Activated T-helper 9 cell treated with anti-CD3 and anti-CD28 coated beads, Interleukin-2, amount 50 U/mL, for 16 hours (primary cell): ENCODE data around the gene SETD7.

Experiments used
- DNase-seq: peaks from one replicate; pipeline ENCODE4 v3.0.0-alpha.2; 2020; ENCODE audit warnings: low read depth

The SETD7 gene

GRCh38 chr4:139550724-139551429, 5.1 kb downstream of the SETD7 start:
- DNase-seq: no peak

GRCh38 chr4:139547979-139548378, 8.0 kb downstream of the SETD7 start:
- DNase-seq: no peak

- no peak for DNase-seq
Observed at GRCh38 chr4:139540632-139541031, 15.4 kb downstream of the SETD7 start.

- DNase-seq: no peak
Observed at GRCh38 chr4:139540161-139540560, 15.9 kb downstream of the SETD7 start.

- no peak for DNase-seq
Observed at GRCh38 chr4:139537292-139537691, 18.7 kb downstream of the SETD7 start.

- no peak for DNase-seq
Observed at GRCh38 chr4:139535871-139536234, 20.2 kb downstream of the SETD7 start.

GRCh38 chr4:139535228-139535870, 20.7 kb downstream of the SETD7 start:
- no peak for DNase-seq

- DNase-seq: no peak
Observed at GRCh38 chr4:139534287-139534950, 21.6 kb downstream of the SETD7 start.

- no peak for DNase-seq
Observed at GRCh38 chr4:139533511-139533910, 22.5 kb downstream of the SETD7 start.

GRCh38 chr4:139532947-139533346, 23.1 kb downstream of the SETD7 start:
- DNase-seq: no peak

- peak; percentile 23 for DNase-seq
Observed at GRCh38 chr4:139530833-139531427, 25.1 kb downstream of the SETD7 start.

- no peak for DNase-seq
Observed at GRCh38 chr4:139528377-139529005, 27.5 kb downstream of the SETD7 start.

- DNase-seq: no peak
Observed at GRCh38 chr4:139526928-139527327, 29.1 kb downstream of the SETD7 start.

GRCh38 chr4:139525414-139525813, 30.6 kb downstream of the SETD7 start:
- no peak for DNase-seq

GRCh38 chr4:139524062-139524631, 31.9 kb downstream of the SETD7 start:
- no peak for DNase-seq

- DNase-seq: no peak
Observed at GRCh38 chr4:139523076-139523475, 32.9 kb downstream of the SETD7 start.

- no peak for DNase-seq
Observed at GRCh38 chr4:139522457-139522856, 33.6 kb downstream of the SETD7 start.

GRCh38 chr4:139521754-139522401, 34.1 kb downstream of the SETD7 start:
- DNase-seq: no peak

GRCh38 chr4:139515531-139515958, 40.5 kb downstream of the SETD7 start:
- DNase-seq: no peak

GRCh38 chr4:139514382-139515059, 41.5 kb downstream of the SETD7 start:
- no peak for DNase-seq

- no peak for DNase-seq
Observed at GRCh38 chr4:139511320-139511719, 44.7 kb downstream of the SETD7 start.
